HG03571 (cell line): ENCODE measurements around the gene QSER1.
"Not testable (repeated sequence)": the region's sequence is repeated elsewhere in the genome, so short reads cannot be mapped to it uniquely, and the experiment has no call there.

Experiments
- ATAC-seq: cut with Tn5 transposase; IDR thresholded peaks from one replicate; pipeline ENCODE4 v1.9.1; 2021; ENCODE audit not compliant: unreplicated experiment

QSER1 gene

GRCh38 chr11:32991898-32992297 is 99.3 kb downstream of the QSER1 start:
- no peak for ATAC-seq

- ATAC-seq, result no peak
These were observed 107.6 kb downstream of the QSER1 start for GRCh38 chr11:33000181-33000580.

- no peak for ATAC-seq
These were observed 108.7 kb downstream of the QSER1 start for GRCh38 chr11:33001281-33001680.

GRCh38 chr11:33001751-33002542 is 109.3 kb downstream of the QSER1 start:
- no peak for ATAC-seq

GRCh38 chr11:33005175-33005574 is 112.6 kb downstream of the QSER1 start:
- ATAC-seq, result no peak

- no peak for ATAC-seq
These were observed 113.4 kb downstream of the QSER1 start for GRCh38 chr11:33006010-33006409.

- ATAC-seq, result no peak
These were observed 121.1 kb downstream of the QSER1 start for GRCh38 chr11:33013755-33014154.

GRCh38 chr11:33015621-33016551 is 123.3 kb downstream of the QSER1 start, which contains the start of gene DEPDC7:
Gene DEPDC7 (plus strand): TSS chr11:33015878. CDS start chr11:33015956, 78 bp downstream.
- peak; percentile 74 for ATAC-seq

GRCh38 chr11:33016654-33017053 is 124.0 kb downstream of the QSER1 start:
- ATAC-seq, result no peak

- no peak for ATAC-seq
These were observed 124.9 kb downstream of the QSER1 start for GRCh38 chr11:33017478-33017877.

- ATAC-seq, result no peak
These were observed 125.4 kb downstream of the QSER1 start for GRCh38 chr11:33017965-33018364.

GRCh38 chr11:33018840-33019239 is 126.2 kb downstream of the QSER1 start:
- no peak for ATAC-seq

GRCh38 chr11:33021501-33021900 is 128.9 kb downstream of the QSER1 start:
- no peak for ATAC-seq

GRCh38 chr11:33021937-33022336 is 129.3 kb downstream of the QSER1 start:
- ATAC-seq, result no peak

- ATAC-seq, result no peak
These were observed 132.7 kb downstream of the QSER1 start for GRCh38 chr11:33025339-33025722.

GRCh38 chr11:33027233-33027632 is 134.6 kb downstream of the QSER1 start:
- no peak for ATAC-seq

GRCh38 chr11:33027846-33028536 is 135.4 kb downstream of the QSER1 start:
- ATAC-seq, result no peak

GRCh38 chr11:33028537-33028914 is 135.9 kb downstream of the QSER1 start:
- no peak for ATAC-seq

- not testable (repeated sequence) for ATAC-seq
These were observed 136.6 kb downstream of the QSER1 start for GRCh38 chr11:33029218-33029617.
